ENCODE results near the gene SLC39A13. TPM values are rescaled to one million over a fixed set of nuclear protein-coding genes. Genes with fewer than 3 reads are reported as not detected.

The SLC39A13 gene
- total RNA-seq, 1 donor from 2014 or later, result 117 TPM

DNA sequence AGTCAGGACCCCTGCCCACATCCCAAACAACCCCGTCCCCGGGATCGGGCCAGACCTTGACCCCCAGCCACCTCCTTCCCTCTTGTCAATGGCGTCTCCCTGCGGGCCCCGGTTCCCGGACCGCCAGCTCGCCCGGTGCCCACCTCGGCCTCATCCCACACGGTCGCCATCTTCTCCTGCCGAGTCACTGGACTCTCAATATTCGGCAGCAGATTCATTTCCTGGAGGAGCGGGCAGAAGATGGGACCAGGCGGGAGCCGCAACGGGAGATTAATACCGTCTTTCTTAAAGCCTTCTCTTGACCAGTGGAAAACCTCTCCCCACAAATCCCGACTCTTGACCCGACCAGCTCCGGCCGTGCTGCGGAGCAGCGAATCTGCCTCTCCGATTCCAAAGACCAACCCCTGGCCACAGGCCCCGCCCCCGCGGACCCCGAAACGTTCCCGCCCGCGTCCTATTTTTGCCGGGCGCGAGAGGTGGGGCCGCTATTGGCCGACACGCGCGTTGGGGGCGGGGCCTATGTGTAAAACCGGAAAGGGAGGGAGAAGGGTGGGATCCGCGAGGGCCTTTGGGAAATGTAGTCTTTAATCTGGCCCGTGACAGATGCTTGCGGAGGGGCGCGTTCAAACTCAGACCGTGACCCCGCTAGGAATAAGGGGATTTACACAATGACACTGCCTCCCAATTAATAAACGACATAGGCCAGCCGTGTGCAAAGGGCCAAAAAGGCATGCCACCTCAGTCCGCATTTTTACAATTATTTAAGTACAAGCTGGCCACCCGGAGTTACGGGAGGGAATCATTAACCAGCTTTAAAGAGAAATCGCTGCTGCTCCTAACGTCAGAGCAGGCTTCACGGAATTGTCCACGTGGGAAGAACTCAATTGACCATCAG, 17.9 kb downstream of the SLC39A13 start, which contains the start of gene PSMC3:
Gene PSMC3, minus strand, starts transcription at position 378 of the 895 bp plus-strand sequence. Its CDS starts 160 bp downstream, at position 218.
- DNase-seq (ENCODE audit: low read depth), result peak; percentile 69
- peak within 1 kb of the TSS; percentile 99 for H3K4me3 ChIP-seq (ENCODE audit: low read depth, low read length)
- no peaks in the 10 kb centered on the region for H3K27me3 ChIP-seq (ENCODE audit: control insufficient read depth, insufficient read depth, low read length)
- TF ChIP-seq, protein P1, sequence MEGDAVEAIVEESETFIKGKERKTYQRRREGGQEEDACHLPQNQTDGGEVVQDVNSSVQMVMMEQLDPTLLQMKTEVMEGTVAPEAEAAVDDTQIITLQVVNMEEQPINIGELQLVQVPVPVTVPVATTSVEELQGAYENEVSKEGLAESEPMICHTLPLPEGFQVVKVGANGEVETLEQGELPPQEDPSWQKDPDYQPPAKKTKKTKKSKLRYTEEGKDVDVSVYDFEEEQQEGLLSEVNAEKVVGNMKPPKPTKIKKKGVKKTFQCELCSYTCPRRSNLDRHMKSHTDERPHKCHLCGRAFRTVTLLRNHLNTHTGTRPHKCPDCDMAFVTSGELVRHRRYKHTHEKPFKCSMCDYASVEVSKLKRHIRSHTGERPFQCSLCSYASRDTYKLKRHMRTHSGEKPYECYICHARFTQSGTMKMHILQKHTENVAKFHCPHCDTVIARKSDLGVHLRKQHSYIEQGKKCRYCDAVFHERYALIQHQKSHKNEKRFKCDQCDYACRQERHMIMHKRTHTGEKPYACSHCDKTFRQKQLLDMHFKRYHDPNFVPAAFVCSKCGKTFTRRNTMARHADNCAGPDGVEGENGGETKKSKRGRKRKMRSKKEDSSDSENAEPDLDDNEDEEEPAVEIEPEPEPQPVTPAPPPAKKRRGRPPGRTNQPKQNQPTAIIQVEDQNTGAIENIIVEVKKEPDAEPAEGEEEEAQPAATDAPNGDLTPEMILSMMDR (IDR thresholded peaks at IDR 0.05; ENCODE audit: insufficient read depth, low read length, poor library complexity, severe bottlenecking), result no peak
- peaks cover 2% of the 10 kb centered on the region for H3K36me3 ChIP-seq (ENCODE audit: control insufficient read depth, insufficient read depth, low read length)

DNA sequence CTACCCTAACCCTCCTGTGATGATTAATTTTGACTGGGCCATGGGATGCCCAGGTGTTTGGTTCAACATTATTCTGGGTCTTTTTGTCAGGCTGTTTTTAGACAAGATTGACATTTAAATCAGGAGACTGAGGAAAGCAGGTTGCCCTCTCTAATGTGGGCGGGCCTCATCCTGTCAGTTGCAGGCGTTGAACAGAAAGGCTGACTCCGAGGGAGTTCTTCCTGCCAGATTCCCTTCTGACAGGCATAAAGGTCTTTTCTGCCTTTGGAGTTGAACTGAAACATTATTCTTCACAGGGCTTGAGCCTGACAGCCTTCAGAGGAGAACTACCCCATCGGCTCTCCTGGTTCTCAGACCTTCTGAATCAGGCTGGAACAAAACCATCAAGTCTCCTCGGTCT, 22.1 kb downstream of the SLC39A13 start:
- TF ChIP-seq, protein P1 (IDR thresholded peaks at IDR 0.05; ENCODE audit: insufficient read depth, low read length, poor library complexity, severe bottlenecking), result no peak

DNA sequence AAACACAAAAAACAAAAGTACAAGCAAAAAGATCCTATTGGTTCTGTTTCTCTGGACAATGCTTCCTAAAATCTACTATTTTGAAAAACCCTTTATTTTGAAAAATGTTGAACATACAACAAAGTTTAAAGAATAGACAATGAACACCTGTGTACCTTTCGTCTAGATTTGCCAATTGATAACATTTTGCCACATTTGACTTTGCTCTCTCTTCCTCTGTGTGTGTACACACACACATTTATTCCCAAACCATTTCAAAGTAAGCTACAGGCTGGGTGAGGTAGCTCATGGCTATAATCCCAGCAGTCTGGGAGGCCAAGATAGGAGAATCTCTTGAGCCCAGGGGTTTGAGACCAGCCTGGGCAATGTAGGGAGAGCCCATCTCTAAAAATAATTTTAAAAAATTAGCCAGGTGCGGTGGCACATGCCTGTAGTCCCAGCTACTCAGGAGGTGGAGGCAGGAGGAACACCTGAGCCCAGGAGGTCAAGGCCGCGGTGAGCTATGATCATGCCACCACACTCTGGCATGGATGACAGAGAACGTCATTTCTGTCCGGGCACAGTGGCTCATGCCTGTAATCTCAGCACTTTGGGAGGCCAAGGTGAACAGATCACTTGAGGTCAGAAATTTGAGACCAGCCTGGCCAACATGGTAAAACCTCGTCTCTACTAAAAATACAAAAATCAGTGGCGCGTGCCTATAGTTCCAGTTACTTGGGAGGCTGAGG, 23.1 kb downstream of the SLC39A13 start:
- TF ChIP-seq, protein P1 (IDR thresholded peaks at IDR 0.05; ENCODE audit: insufficient read depth, low read length, poor library complexity, severe bottlenecking), result no peak
- no peak for DNase-seq (ENCODE audit: low read depth)
- H3K4me3 ChIP-seq (ENCODE audit: low read depth, low read length), result no peak overlapping the region
- no peaks in the 10 kb centered on the region for H3K27me3 ChIP-seq (ENCODE audit: control insufficient read depth, insufficient read depth, low read length)
- H3K36me3 ChIP-seq (ENCODE audit: control insufficient read depth, insufficient read depth, low read length), result no peaks in the 10 kb centered on the region

More for the DNA sequence above, 22.1 kb downstream of the SLC39A13 start:
- no peak overlapping the region for H3K4me3 ChIP-seq (ENCODE audit: low read depth, low read length)
- no peaks in the 10 kb centered on the region for H3K36me3 ChIP-seq (ENCODE audit: control insufficient read depth, insufficient read depth, low read length)
- no peaks in the 10 kb centered on the region for H3K27me3 ChIP-seq (ENCODE audit: control insufficient read depth, insufficient read depth, low read length)
- no peak for DNase-seq (ENCODE audit: low read depth)

DNA sequence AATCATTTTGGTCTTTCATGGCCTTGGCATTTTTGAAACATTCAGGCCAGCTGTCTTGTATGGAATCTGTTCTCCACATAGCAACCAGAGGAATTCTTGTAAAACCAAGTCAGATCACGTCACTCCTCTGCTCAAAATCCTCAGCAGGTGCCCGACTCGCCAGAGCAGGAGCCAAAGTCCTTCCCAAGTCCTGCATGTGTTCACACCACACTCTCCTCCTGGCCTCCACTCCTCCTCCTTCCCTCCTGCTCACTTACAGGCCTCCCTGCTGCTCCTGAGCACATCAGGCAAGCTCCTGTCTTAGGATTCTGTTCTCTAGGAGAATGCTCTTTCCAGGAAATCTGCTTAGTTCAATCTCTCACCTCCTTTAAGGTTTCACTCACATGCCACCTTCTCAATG, 24.8 kb downstream of the SLC39A13 start:
- Histone ChIP-seq H3K4me3 (ENCODE audit: low read depth, low read length) (no peak overlapping the region), H3K27me3 (ENCODE audit: control insufficient read depth, insufficient read depth, low read length) (no peaks in the 10 kb centered on the region), H3K36me3 (ENCODE audit: control insufficient read depth, insufficient read depth, low read length) (no peaks in the 10 kb centered on the region)
- TF ChIP-seq, protein P1 (IDR thresholded peaks at IDR 0.05; ENCODE audit: insufficient read depth, low read length, poor library complexity, severe bottlenecking), result no peak
- no peak for DNase-seq (ENCODE audit: low read depth)

DNA sequence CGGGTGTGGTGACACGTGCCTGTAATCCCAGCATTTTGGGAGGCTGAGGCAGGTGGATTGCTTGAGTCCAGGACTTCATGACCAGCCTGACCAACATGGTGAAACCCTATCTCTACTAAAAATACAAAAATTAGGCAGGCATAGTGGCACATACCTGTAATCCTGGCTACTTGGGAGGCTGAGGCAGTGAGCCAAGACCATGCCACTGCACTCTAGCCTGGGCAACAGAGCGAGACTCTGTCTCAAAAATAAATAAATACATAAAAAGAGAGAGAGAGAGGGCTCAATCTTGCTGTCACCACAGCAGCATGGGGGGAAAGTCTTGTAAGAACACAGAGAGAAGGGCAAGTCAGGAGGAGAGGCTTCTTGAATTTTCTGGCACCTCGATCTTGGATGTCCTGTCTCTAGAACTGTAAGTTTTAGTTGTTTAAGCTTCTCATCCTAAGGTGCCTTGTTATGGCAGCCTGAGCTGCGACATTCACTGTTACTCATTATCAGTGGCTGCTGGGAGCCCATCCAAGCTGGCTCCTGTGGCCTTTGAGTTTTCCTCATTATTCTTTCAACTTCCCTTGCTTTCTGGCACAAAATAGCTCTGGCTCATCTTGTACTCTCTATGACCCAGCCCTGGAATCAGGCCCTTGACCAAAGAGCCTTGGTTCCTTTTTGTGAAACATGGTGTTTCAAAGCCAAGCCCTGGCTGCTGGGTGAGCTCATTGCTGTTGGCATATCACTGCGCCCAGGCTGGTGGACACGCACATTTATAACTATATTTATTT, 25.8 kb downstream of the SLC39A13 start:
- Histone ChIP-seq H3K27me3 (ENCODE audit: control insufficient read depth, insufficient read depth, low read length) (no peaks in the 10 kb centered on the region), H3K36me3 (ENCODE audit: control insufficient read depth, insufficient read depth, low read length) (no peaks in the 10 kb centered on the region), H3K4me3 (ENCODE audit: low read depth, low read length) (no peak overlapping the region)
- DNase-seq (ENCODE audit: low read depth), result no peak
- TF ChIP-seq, protein P1 (IDR thresholded peaks at IDR 0.05; ENCODE audit: insufficient read depth, low read length, poor library complexity, severe bottlenecking), result no peak
